Activated CD4-positive, alpha-beta T cell treated with anti-CD3 and anti-CD28 coated beads for 4 hours (primary cell): ENCODE measurements around the gene TIMP3.

Experiments used
- DNase-seq, 2 donors: peaks; one replicate each; pipeline ENCODE4 v3.0.0-alpha.2; 2020

The TIMP3 gene

GRCh38 chr22:32809786-32810554 lies 8.5 kb downstream of the TIMP3 start:
- DNase-seq = no peak

GRCh38 chr22:32810555-32811133 lies 9.1 kb downstream of the TIMP3 start:
- DNase-seq = no peak

GRCh38 chr22:32811788-32812545 lies 10.5 kb downstream of the TIMP3 start:
- no peak for DNase-seq

- no peak for DNase-seq
These were observed 12.9 kb downstream of the TIMP3 start for GRCh38 chr22:32814285-32814860.

DNA sequence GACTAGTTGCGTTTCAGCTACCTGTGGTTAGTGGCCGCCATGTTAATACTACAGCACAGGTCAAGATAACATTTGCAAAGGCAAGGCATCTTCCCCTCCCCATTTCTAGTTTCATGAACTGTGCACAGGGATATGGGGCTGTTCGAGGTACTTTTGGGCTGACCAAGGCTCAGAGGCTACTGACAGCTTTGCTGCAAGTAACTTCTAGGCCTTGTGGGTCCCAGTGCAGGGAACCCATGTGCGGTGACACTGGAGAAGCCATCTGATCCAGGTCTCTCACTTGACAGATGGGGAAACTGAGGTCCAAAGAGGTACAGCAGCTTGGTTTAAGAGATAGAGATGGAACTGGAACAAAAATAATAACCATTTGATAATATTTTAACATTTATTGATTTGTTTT lies 13.6 kb downstream of the TIMP3 start:
- no peak for DNase-seq

- DNase-seq = no peak
These were observed 14.4 kb downstream of the TIMP3 start for GRCh38 chr22:32815943-32816342.

DNA sequence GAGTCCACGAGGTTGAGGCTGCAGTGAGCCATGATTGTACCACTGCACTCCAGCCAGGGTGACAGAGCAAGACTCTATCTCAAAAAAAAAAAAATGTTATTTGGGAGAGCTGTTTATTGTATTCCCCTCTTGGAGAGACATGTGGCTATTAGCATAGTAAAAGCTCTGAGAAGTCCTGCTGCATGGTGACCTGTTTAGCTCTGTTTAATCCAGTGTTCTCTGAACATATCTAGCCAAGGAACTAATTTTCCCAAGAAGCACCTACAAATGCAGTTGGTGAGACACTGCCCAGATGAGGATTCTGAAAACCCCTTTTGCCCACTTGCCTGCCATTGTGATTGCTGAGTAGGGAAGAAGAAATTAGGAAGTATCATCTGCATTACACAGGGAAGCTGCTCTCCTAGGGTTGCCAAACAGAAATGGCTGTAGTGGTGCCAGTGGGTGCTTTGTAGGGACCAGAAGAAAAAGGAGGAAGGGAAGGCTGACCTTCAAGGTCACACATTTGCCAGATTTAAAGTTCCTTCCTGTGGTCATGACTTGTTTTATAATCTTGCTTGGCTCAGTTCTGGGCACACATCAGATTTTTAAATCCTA lies 15.7 kb downstream of the TIMP3 start:
- no peak for DNase-seq

- no peak for DNase-seq
These were observed 17.1 kb downstream of the TIMP3 start for GRCh38 chr22:32818446-32819115.

- no peak for DNase-seq
These were observed 17.6 kb downstream of the TIMP3 start for GRCh38 chr22:32819120-32819519.

DNA sequence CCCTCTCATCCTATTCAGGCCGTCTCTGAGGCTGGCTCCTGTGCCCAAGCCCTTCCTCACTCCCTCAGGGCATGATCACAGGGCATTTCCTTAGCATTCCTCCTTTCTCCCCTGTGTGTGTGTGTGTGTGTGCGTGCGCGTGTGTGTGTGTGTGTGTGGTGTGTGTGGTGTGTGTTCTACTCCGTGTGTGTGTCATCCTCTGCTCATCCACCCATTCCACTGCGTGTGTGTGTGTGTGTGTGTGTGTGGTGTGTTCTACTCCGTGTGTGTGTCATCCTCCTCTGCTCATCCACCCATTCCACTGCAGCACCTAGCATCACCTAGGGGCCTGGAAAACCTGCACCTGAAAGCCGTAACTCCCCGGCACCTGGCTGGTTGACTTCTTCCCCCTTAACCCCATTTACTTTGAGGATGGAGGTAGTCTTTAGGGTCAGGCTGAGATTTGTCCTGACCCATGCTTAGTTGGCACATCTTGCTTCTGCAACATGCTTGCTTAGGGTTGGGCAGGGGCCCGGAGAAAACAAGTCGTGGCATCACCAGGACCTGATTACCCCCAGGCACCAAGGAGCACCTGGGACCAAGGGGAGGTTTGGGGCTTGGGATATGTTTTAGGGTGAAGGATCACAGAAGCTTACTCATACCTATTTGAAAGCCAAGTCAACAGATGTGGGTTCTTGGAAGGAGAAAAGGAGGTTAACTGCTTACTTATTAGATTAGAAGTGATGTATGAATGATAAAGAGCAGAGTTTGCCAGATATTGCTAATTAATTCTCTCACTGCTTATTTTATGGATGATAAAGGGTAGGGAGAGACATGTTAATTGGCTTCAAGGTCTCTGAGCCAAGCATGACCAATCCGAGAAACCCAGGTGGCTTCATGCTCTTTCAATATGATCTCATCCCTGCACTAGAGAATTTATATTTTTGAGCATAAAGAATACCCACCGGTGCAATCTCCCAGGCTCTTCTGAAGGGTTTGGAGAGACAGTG lies 18.9 kb downstream of the TIMP3 start:
- no peak for DNase-seq

DNA sequence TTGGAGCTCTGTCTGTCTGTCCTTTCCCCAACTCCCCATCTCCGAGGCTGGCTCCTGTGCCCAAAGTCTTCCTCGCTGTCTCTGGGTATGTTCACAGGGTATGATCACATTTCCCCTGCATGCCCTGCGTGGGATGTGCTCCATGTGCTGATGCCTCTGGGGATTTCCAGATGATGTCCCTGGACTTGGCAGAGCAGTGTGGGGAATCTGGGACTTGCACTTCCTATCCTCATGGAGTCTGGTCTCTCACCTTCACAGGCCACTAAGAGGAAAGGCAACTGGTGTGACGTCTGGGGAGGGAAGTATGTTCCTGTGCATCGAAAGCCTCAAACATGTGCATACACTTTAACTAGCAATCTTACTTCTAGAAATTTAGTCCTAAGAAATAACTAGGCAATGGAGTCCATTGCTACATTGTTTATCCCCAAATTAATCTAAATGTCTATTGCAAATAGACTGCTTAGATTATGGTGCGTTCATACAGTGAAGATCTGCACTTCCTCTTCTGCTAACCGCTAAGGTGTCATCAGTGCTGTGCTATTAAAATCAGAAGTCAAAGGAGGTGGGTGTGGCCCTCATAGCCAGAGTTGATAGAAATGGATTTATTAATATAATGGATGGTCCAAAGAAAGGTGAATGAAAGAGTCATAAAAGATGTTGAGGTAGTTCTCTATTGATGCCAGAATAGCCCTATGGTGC lies 20.8 kb downstream of the TIMP3 start:
- no peak for DNase-seq

DNA sequence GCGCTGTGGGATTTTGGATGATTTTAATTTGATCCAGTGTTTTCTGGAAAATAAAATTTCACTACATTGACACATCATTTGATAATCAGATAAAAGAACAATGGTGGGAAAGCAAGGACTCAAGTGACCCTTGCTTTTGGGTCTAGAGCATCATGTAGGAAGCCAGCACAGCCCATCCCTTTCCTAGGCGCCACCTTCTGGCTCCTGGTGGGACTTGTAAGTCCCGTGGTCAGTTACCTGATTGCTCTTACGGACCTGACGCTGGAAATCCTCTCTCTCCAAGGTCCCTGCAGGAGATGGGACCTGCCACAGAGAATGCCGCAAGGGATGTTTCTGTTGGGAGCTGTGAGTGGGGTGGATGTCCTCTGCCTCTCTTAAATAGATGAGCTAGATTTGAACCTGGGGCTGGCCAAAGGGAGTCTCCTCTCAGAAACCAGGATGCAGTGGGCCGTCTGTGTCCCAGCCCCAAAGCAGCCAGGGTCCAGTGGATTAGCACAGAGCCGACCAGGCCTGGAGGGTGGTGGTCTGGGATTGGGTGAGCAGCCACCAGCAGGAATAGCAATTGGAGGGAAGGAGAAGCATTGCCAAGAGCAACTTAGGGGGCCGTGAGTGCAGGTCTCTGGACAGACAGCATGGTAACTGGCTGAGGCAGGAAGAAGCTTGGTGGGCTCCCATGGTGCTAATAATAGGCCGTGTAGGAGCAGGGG lies 21.7 kb downstream of the TIMP3 start:
- DNase-seq = no peak

DNA sequence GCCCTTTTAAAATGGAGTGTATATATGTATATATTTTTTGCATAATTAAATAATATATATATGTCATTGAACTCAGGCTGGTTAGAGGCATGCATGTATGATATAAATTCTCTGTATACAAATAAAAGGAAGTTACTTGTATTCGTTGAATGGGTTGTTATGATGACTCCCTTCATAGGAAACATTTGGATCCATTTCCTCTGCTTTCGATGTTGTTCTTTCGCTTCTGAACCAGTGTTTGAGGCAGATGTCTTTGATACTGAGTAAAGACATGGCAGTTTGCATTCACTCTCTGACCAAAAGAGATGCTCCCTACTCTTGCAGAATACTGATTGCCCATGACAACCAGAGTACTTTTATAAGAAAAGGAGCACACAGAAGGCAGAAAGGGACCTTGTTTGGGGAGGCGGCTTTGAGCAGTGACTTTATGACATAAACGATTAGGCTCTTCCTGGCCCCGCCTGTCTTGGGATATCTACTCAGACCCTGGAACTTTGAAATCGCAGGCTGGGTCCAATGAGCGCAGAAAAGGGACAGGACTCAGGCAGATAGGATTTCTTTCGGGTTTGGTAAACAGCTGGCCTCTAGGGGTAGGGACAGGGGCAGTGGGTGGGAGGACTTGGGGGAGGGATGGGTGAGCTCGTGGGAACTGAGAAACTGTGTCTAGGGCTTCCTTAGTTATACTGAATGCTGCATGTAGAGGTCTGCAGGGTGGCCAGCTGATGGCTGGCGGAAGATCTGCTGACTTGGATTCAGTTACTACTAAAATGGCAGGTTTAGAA lies 23.2 kb downstream of the TIMP3 start:
- no peak for DNase-seq

GRCh38 chr22:32826537-32826936 lies 25.0 kb downstream of the TIMP3 start:
- DNase-seq = no peak

GRCh38 chr22:32827049-32827602 lies 25.6 kb downstream of the TIMP3 start:
- no peak for DNase-seq

GRCh38 chr22:32828150-32828549 lies 26.6 kb downstream of the TIMP3 start:
- no peak for DNase-seq

DNA sequence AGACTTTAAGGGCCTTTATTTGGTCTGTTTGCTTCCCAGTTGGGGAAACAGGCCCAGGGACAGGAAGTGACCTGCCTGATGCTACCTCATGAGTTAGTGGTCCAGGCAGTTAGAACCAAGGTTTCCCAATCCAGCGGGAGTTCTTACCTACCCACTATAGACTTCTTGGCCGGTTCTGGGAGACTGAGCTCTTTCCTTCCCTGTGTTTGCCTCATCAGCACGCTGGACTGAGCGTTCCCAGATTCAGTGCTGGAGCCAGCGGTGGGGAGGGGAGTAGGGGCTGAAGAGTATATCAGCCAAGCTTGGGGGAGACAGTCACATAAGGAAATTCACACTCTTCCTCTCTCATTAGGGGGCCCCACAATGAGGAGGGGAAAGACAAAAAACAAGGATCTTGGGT lies 27.1 kb downstream of the TIMP3 start:
- no peak for DNase-seq

GRCh38 chr22:32829451-32829851 lies 27.9 kb downstream of the TIMP3 start:
- DNase-seq = no peak

GRCh38 chr22:32830473-32830872 lies 29.0 kb downstream of the TIMP3 start:
- no peak for DNase-seq
